Uterus (tissue), 2 donors: ENCODE data around the gene WDR27.

Experiments
- CTCF ChIP-seq, 4 experiments: fragments of 200-600 bp in 2 of 4; fragments of 450-650 bp in 2 of 4; sonication (generic) in 2 of 4; IDR thresholded peaks; one replicate each; pipeline ENCODE4 v1.5.1; 2016 to 2019; ENCODE audit warnings: antibody characterized with exemption in 4 of 4, mild to moderate bottlenecking in 2 of 4, moderate library complexity in 1 of 4
- POLR2A ChIP-seq, 2 donors: fragments of 450-650 bp; IDR thresholded peaks; one replicate each; pipeline ENCODE4 v1.6.1; 2016; ENCODE audit warnings: antibody characterized with exemption in 2 of 2, mild to moderate bottlenecking in 1 of 2, moderate library complexity in 1 of 2

- TF ChIP-seq CTCF (IDR thresholded peaks at IDR 0.05) (no peak), POLR2A (IDR thresholded peaks at IDR 0.05) (no peak)
These were observed 36.5 kb downstream of the WDR27 start for GRCh38 chr6:169665289-169665688.
